ENCODE data around the gene DVL3. TPM values are rescaled to one million over a fixed set of nuclear protein-coding genes. Genes with fewer than 3 reads are reported as not detected.

Gene DVL3
- total and polyA plus RNA-seq, 5 donors from 2014 or later: 4.1 to 36.2 (median 7.2) TPM

GRCh38 chr3:184186902-184187207 lies 31.7 kb downstream of the DVL3 start:
- Mint-ChIP-seq H3K27ac (peak overlapping the region; percentile 34 to 98 (median 98)), H3K4me3 (peak overlapping the region; percentile 98 to 100 (median 100)), H3K27me3 (no peaks in the 10 kb centered on the region), H3K36me3 (peaks cover 35% of the 10 kb centered on the region), H3K4me1 (peaks cover 4 to 51% (median 38%) of the 10 kb centered on the region in 4 donors), H3K9me3 (no peaks in the 10 kb centered on the region)
- DNase-seq: peak in 1 of 3 donors; percentile 10
- Histone ChIP-seq H3K27me3 (ENCODE audit: control insufficient read depth, insufficient read depth, low read length) (no peaks in the 10 kb centered on the region), H3K4me3 (ENCODE audit: low read depth, low read length) (peak overlapping the region; percentile 88), H3K9me3 (ENCODE audit: control insufficient read depth in 2 of 2, low read length in 2 of 2) (no peaks in the 10 kb centered on the region), H3K36me3 (ENCODE audit: control insufficient read depth, insufficient read depth, low read length) (peaks cover 59% of the 10 kb centered on the region), H3K4me1 (ENCODE audit: control insufficient read depth, insufficient read depth, low read length, poor library complexity, severe bottlenecking) (peaks cover 29% of the 10 kb centered on the region), H3K27ac (ENCODE audit: insufficient read depth, low read length, poor library complexity, severe bottlenecking) (peak overlapping the region; percentile 74)
- ATAC-seq (ENCODE audit: low read depth in 2 of 2): no peak

DNA sequence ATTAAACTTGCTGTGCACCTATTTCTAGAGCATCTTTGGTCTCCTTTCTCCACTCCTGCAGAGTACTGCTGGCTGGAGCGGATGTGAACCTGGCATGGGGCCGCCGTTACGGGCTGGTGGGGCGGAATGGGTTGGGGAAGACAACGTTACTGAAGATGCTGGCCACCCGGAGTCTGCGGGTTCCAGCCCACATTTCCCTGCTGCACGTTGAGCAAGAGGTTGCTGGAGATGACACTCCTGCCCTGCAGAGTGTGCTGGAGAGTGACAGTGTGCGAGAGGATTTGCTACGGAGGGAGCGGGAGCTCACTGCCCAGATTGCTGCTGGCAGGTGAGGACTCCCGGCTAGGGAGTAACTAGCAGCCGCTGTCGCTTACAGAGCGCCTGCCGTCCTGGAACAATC lies 32.9 kb downstream of the DVL3 start:
- peaks cover 32% of the 10 kb centered on the region for H3K36me3 Mint-ChIP-seq
- no peak for DNase-seq
- no peaks in the 10 kb centered on the region for H3K27me3 Mint-ChIP-seq
- Histone ChIP-seq H3K9me3 (ENCODE audit: control insufficient read depth in 2 of 2, low read length in 2 of 2) (no peaks in the 10 kb centered on the region), H3K27ac (ENCODE audit: insufficient read depth, low read length, poor library complexity, severe bottlenecking) (no peak overlapping the region), H3K4me1 (ENCODE audit: control insufficient read depth, insufficient read depth, low read length, poor library complexity, severe bottlenecking) (peaks cover 29% of the 10 kb centered on the region), H3K4me3 (ENCODE audit: low read depth, low read length) (no peak overlapping the region), H3K36me3 (ENCODE audit: control insufficient read depth, insufficient read depth, low read length) (peaks cover 60% of the 10 kb centered on the region), H3K27me3 (ENCODE audit: control insufficient read depth, insufficient read depth, low read length) (no peaks in the 10 kb centered on the region)
- no peaks in the 10 kb centered on the region for H3K9me3 Mint-ChIP-seq
- no peak for ATAC-seq (ENCODE audit: low read depth in 2 of 2)
- H3K4me1 Mint-ChIP-seq: peaks cover 4 to 51% (median 38%) of the 10 kb centered on the region in 4 donors
- peak overlapping the region in 2 of 3 donors; percentile 2 to 98 for H3K27ac Mint-ChIP-seq
- H3K4me3 Mint-ChIP-seq: peak overlapping the region; percentile 98 to 100 (median 100)

- Mint-ChIP-seq H3K4me1 (peaks cover 4 to 51% (median 36%) of the 10 kb centered on the region in 4 donors), H3K36me3 (peaks cover 43% of the 10 kb centered on the region), H3K9me3 (no peaks in the 10 kb centered on the region), H3K27ac (no peak overlapping the region), H3K4me3 (peak overlapping the region in 1 of 4 donors; percentile 82), H3K27me3 (no peaks in the 10 kb centered on the region)
- Histone ChIP-seq H3K27me3 (ENCODE audit: control insufficient read depth, insufficient read depth, low read length) (no peaks in the 10 kb centered on the region), H3K4me1 (ENCODE audit: control insufficient read depth, insufficient read depth, low read length, poor library complexity, severe bottlenecking) (peaks cover 29% of the 10 kb centered on the region), H3K9me3 (ENCODE audit: control insufficient read depth in 2 of 2, low read length in 2 of 2) (no peaks in the 10 kb centered on the region), H3K4me3 (ENCODE audit: low read depth, low read length) (no peak overlapping the region), H3K36me3 (ENCODE audit: control insufficient read depth, insufficient read depth, low read length) (peaks cover 64% of the 10 kb centered on the region), H3K27ac (ENCODE audit: insufficient read depth, low read length, poor library complexity, severe bottlenecking) (no peak overlapping the region)
- DNase-seq (no peak), ATAC-seq (ENCODE audit: low read depth in 2 of 2) (no peak)
These were observed 34.2 kb downstream of the DVL3 start for GRCh38 chr3:184189421-184189820.

DNA sequence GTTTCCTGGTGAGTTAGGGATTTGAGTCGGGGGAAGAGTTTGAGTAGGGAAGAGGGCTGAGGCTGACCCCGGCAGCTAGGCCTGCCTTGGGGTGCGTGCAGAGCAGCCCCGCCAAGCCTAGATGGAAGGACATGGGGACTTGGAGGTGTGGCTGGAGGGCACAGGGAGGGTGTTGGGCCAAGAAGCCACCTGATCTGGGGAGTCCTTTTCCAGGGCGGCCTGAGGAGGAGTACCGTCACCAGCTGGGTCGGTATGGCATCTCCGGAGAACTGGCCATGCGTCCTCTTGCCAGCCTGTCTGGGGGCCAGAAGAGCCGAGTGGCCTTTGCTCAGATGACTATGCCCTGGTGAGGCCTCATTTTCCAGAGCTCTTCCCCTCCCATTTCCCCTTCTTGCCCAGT lies 37.7 kb downstream of the DVL3 start:
- H3K4me3 ChIP-seq (ENCODE audit: low read depth, low read length): no peak overlapping the region
- peaks cover 72% of the 10 kb centered on the region for H3K36me3 ChIP-seq (ENCODE audit: control insufficient read depth, insufficient read depth, low read length)
- Mint-ChIP-seq H3K36me3 (peaks cover 45% of the 10 kb centered on the region), H3K27me3 (no peaks in the 10 kb centered on the region), H3K4me1 (peaks cover 4 to 21% (median 11%) of the 10 kb centered on the region in 4 donors), H3K27ac (no peak overlapping the region), H3K4me3 (no peak overlapping the region), H3K9me3 (no peaks in the 10 kb centered on the region)
- no peaks in the 10 kb centered on the region for H3K9me3 ChIP-seq (ENCODE audit: control insufficient read depth in 2 of 2, low read length in 2 of 2)
- no peak overlapping the region for H3K27ac ChIP-seq (ENCODE audit: insufficient read depth, low read length, poor library complexity, severe bottlenecking)
- no peak for ATAC-seq (ENCODE audit: low read depth in 2 of 2)
- DNase-seq: no peak
- no peaks in the 10 kb centered on the region for H3K27me3 ChIP-seq (ENCODE audit: control insufficient read depth, insufficient read depth, low read length)
- H3K4me1 ChIP-seq (ENCODE audit: control insufficient read depth, insufficient read depth, low read length, poor library complexity, severe bottlenecking): peaks cover 6% of the 10 kb centered on the region

- Histone ChIP-seq H3K27me3 (ENCODE audit: control insufficient read depth, insufficient read depth, low read length) (no peaks in the 10 kb centered on the region), H3K27ac (ENCODE audit: insufficient read depth, low read length, poor library complexity, severe bottlenecking) (no peak overlapping the region), H3K4me3 (ENCODE audit: low read depth, low read length) (no peak overlapping the region), H3K36me3 (ENCODE audit: control insufficient read depth, insufficient read depth, low read length) (peaks cover 61% of the 10 kb centered on the region), H3K4me1 (ENCODE audit: control insufficient read depth, insufficient read depth, low read length, poor library complexity, severe bottlenecking) (no peaks in the 10 kb centered on the region), H3K9me3 (ENCODE audit: control insufficient read depth in 2 of 2, low read length in 2 of 2) (no peaks in the 10 kb centered on the region)
- no peak for DNase-seq
- H3K36me3 Mint-ChIP-seq: peaks cover 38% of the 10 kb centered on the region
- H3K4me1 Mint-ChIP-seq: peaks cover 4 to 10% (median 7%) of the 10 kb centered on the region in 4 donors
- no peak for ATAC-seq (ENCODE audit: low read depth in 2 of 2)
- no peaks in the 10 kb centered on the region for H3K9me3 Mint-ChIP-seq
- H3K4me3 Mint-ChIP-seq: peak overlapping the region in 1 of 4 donors; percentile 32
- no peaks in the 10 kb centered on the region for H3K27me3 Mint-ChIP-seq
- H3K27ac Mint-ChIP-seq: no peak overlapping the region
These were observed 38.9 kb downstream of the DVL3 start for GRCh38 chr3:184193991-184194539.

DNA sequence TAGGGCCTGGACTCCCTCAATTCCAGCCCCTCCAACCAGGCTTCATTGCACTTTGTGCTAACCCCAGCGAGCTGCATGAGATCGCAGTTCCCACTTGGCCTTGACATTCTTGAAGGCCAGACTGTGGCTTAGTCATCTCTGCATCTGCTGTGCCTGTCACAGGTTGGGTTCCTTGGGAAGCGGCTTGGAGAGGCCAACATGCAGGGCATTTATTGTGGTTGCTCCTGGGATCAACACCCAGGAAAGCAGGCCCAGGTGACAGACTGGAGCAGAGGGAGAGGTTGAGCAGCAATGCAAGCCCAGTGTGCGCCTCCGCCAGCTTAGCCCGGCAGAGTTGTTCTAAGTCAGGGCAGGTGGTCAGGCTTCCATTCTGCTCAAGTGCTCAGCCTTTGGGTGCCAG lies 41.4 kb downstream of the DVL3 start:
- Mint-ChIP-seq H3K4me3 (no peak overlapping the region), H3K27me3 (no peaks in the 10 kb centered on the region), H3K4me1 (no peaks in the 10 kb centered on the region), H3K9me3 (no peaks in the 10 kb centered on the region), H3K36me3 (peaks cover 31% of the 10 kb centered on the region), H3K27ac (no peak overlapping the region)
- no peak for DNase-seq
- Histone ChIP-seq H3K27me3 (ENCODE audit: control insufficient read depth, insufficient read depth, low read length) (no peaks in the 10 kb centered on the region), H3K27ac (ENCODE audit: insufficient read depth, low read length, poor library complexity, severe bottlenecking) (no peak overlapping the region), H3K9me3 (ENCODE audit: control insufficient read depth in 2 of 2, low read length in 2 of 2) (no peaks in the 10 kb centered on the region), H3K4me1 (ENCODE audit: control insufficient read depth, insufficient read depth, low read length, poor library complexity, severe bottlenecking) (no peaks in the 10 kb centered on the region), H3K36me3 (ENCODE audit: control insufficient read depth, insufficient read depth, low read length) (peaks cover 36% of the 10 kb centered on the region), H3K4me3 (ENCODE audit: low read depth, low read length) (no peak overlapping the region)
- no peak for ATAC-seq (ENCODE audit: low read depth in 2 of 2)

- DNase-seq (no peak), ATAC-seq (ENCODE audit: low read depth in 2 of 2) (no peak)
- no peak overlapping the region for H3K27ac ChIP-seq (ENCODE audit: insufficient read depth, low read length, poor library complexity, severe bottlenecking)
- peaks cover 0 to 2% (median 0%) of the 10 kb centered on the region in 7 donors for H3K9me3 Mint-ChIP-seq
- no peaks in the 10 kb centered on the region for H3K4me1 Mint-ChIP-seq
- H3K4me3 ChIP-seq (ENCODE audit: low read depth, low read length): no peak overlapping the region
- H3K36me3 ChIP-seq (ENCODE audit: control insufficient read depth, insufficient read depth, low read length): peaks cover 17% of the 10 kb centered on the region
- H3K9me3 ChIP-seq (ENCODE audit: control insufficient read depth in 2 of 2, low read length in 2 of 2): no peaks in the 10 kb centered on the region
- H3K27me3 ChIP-seq (ENCODE audit: control insufficient read depth, insufficient read depth, low read length): no peaks in the 10 kb centered on the region
- H3K36me3 Mint-ChIP-seq: peaks cover 18% of the 10 kb centered on the region
- no peaks in the 10 kb centered on the region for H3K4me1 ChIP-seq (ENCODE audit: control insufficient read depth, insufficient read depth, low read length, poor library complexity, severe bottlenecking)
- no peak overlapping the region for H3K27ac Mint-ChIP-seq
- no peak overlapping the region for H3K4me3 Mint-ChIP-seq
- no peaks in the 10 kb centered on the region for H3K27me3 Mint-ChIP-seq
These were observed 43.3 kb downstream of the DVL3 start for GRCh38 chr3:184198509-184198908.

GRCh38 chr3:184200825-184201224 lies 45.6 kb downstream of the DVL3 start:
- DNase-seq (no peak), ATAC-seq (ENCODE audit: low read depth in 2 of 2) (no peak)
- Histone ChIP-seq H3K36me3 (ENCODE audit: control insufficient read depth, insufficient read depth, low read length) (peaks cover 5% of the 10 kb centered on the region), H3K9me3 (ENCODE audit: control insufficient read depth in 2 of 2, low read length in 2 of 2) (no peaks in the 10 kb centered on the region), H3K4me1 (ENCODE audit: control insufficient read depth, insufficient read depth, low read length, poor library complexity, severe bottlenecking) (no peaks in the 10 kb centered on the region), H3K27me3 (ENCODE audit: control insufficient read depth, insufficient read depth, low read length) (no peaks in the 10 kb centered on the region), H3K4me3 (ENCODE audit: low read depth, low read length) (no peak overlapping the region), H3K27ac (ENCODE audit: insufficient read depth, low read length, poor library complexity, severe bottlenecking) (no peak overlapping the region)
- peaks cover 0 to 2% (median 0%) of the 10 kb centered on the region in 7 donors for H3K9me3 Mint-ChIP-seq
- H3K27me3 Mint-ChIP-seq: peaks cover 9% of the 10 kb centered on the region
- H3K4me3 Mint-ChIP-seq: no peak overlapping the region
- H3K36me3 Mint-ChIP-seq: peaks cover 1% of the 10 kb centered on the region
- no peaks in the 10 kb centered on the region for H3K4me1 Mint-ChIP-seq
- H3K27ac Mint-ChIP-seq: no peak overlapping the region
